GM12878 (cell line): ENCODE results near the gene ASMTL. TPM values are rescaled to one million over a fixed set of nuclear protein-coding genes. Genes with fewer than 3 reads are reported as not detected.

Source experiments
- ATF7 ChIP-seq: fragments of 450-650 bp; IDR thresholded peaks from 2 replicates; pipeline ENCODE4 v1.6.1; 2016; ENCODE audit warnings: low read depth, mild to moderate bottlenecking
- CEBPZ ChIP-seq: fragments of 150-350 bp; IDR thresholded peaks from 2 replicates; pipeline ENCODE4 v1.6.1; 2016; ENCODE audit warnings: low read depth, low read length
- CREM ChIP-seq: IDR thresholded peaks from 2 replicates; pipeline ENCODE4 v1.6.1; 2014; ENCODE audit warnings: antibody characterized with exemption, low read depth
- FOXK2 ChIP-seq: fragments of 450-650 bp; IDR thresholded peaks from 2 replicates; pipeline ENCODE4 v1.6.1; 2017; ENCODE audit warnings: mild to moderate bottlenecking, moderate library complexity
- GABPA ChIP-seq: IDR thresholded peaks from 2 replicates; pipeline ENCODE4 v1.6.1; 2014; ENCODE audit warnings: antibody characterized with exemption, low read depth, mild to moderate bottlenecking, inconsistent platforms
- HDGF ChIP-seq: fragments of 450-650 bp; IDR thresholded peaks from 2 replicates; pipeline ENCODE4 v1.6.1; 2016; ENCODE audit warnings: antibody characterized with exemption
- KLF5 ChIP-seq: fragments of 450-650 bp; IDR thresholded peaks from 2 replicates; pipeline ENCODE4 v1.6.1; 2014; ENCODE audit warnings: mild to moderate bottlenecking; ENCODE audit not compliant: partially characterized antibody
- MTA3 ChIP-seq: IDR thresholded peaks from 2 replicates; pipeline ENCODE4 v1.6.1; 2012; ENCODE audit warnings: low read length, inconsistent platforms, borderline replicate concordance
- MXI1 ChIP-seq: fragments of 150-350 bp; IDR thresholded peaks from 2 replicates; pipeline ENCODE4 v1.6.1; 2011; ENCODE audit warnings: low read depth, mild to moderate bottlenecking, inconsistent platforms, low read length, improper control_type of control experiment
- NFYA ChIP-seq: IDR thresholded peaks from 2 replicates; pipeline ENCODE4 v1.6.1; 2011; ENCODE audit warnings: low read depth, mild to moderate bottlenecking, low read length, improper control_type of control experiment, borderline replicate concordance
- POU2F2 ChIP-seq: IDR thresholded peaks from 3 replicates; pipeline ENCODE4 v1.6.1; 2011; ENCODE audit warnings: low read depth, mild to moderate bottlenecking, low read length, borderline replicate concordance
- RAD21 ChIP-seq: IDR thresholded peaks from 2 replicates; pipeline ENCODE4 v1.6.1; 2011; ENCODE audit warnings: mild to moderate bottlenecking, low read depth, low read length, moderate library complexity; ENCODE audit not compliant: insufficient read depth
- RB1 ChIP-seq: fragments of 450-650 bp; formaldehyde crosslinking; IDR thresholded peaks from 2 replicates; pipeline ENCODE4 v1.6.1; 2017; ENCODE audit warnings: mild to moderate bottlenecking, borderline replicate concordance
- RELA ChIP-seq: fragments of 450-650 bp; IDR thresholded peaks from 2 replicates; pipeline ENCODE4 v1.8.0; 2014; ENCODE audit warnings: borderline replicate concordance; ENCODE audit not compliant: partially characterized antibody
- SIX5 ChIP-seq: IDR thresholded peaks from 2 replicates; pipeline ENCODE4 v1.6.1; 2011; ENCODE audit warnings: mild to moderate bottlenecking, low read depth, low read length, moderate library complexity; ENCODE audit not compliant: severe bottlenecking
- SMAD1 ChIP-seq: fragments of 450-650 bp; IDR thresholded peaks from 2 replicates; pipeline ENCODE4 v1.6.1; 2018; ENCODE audit warnings: mild to moderate bottlenecking, low read depth; ENCODE audit not compliant: partially characterized antibody
- SMAD5 ChIP-seq: IDR thresholded peaks from 2 replicates; pipeline ENCODE4 v1.6.1; 2016; ENCODE audit warnings: antibody characterized with exemption, low read depth
- SP1 ChIP-seq: IDR thresholded peaks from one replicate; pipeline ENCODE4 v1.6.1; 2011; ENCODE audit warnings: low read depth, low read length
- TARDBP ChIP-seq: IDR thresholded peaks from 2 replicates; pipeline ENCODE4 v1.6.1; 2016; ENCODE audit warnings: borderline replicate concordance
- TBL1XR1 ChIP-seq: IDR thresholded peaks from 2 replicates; pipeline ENCODE4 v1.6.1; 2012; ENCODE audit warnings: low read depth, low read length, improper control_type of control experiment
- TCF12 ChIP-seq: IDR thresholded peaks from 2 replicates; pipeline ENCODE4 v1.6.1; 2011; ENCODE audit warnings: low read depth, mild to moderate bottlenecking, low read length
- ZNF207 ChIP-seq: fragments of 450-650 bp; IDR thresholded peaks from 2 replicates; pipeline ENCODE4 v1.6.1; 2014; ENCODE audit warnings: antibody characterized with exemption, mild to moderate bottlenecking, borderline replicate concordance
- polyA plus RNA-seq, 11 experiments: library from polyadenylated mRNA; depleted of rRNA in 4 of 11; unstranded in 6 of 11; stranded (reverse) in 5 of 11; fragments of >200 nt; fragmentation: Nextera tagmentation in 4 of 11; fragmentation: Illumina TruSeq in 1 of 11; extraction: Ambion mirVana in 4 of 11; extraction: Trizol in 1 of 11; gene quantifications; 1 replicate in 1 of 11; 2 replicates in 10 of 11; pipeline versions ENCODE4 v1.2.1 to v1.2.3, GENCODE V29; 2011 to 2016; ENCODE audit warnings: inconsistent platforms in 2 of 11, missing spikeins in 2 of 11, low read depth in 1 of 11
- total RNA-seq, 4 experiments: library from RNA; depleted of rRNA in 3 of 4; stranded (reverse); fragments of >200 nt in 3 of 4; fragmentation: Illumina TruSeq in 1 of 4; extraction: Trizol in 1 of 4; gene quantifications; 2 replicates each; pipeline versions ENCODE4 v1.2.1 to v1.2.3, GENCODE V29; 2013 to 2021
- TF ChIP-seq, protein P1 (sequence below): fragments of 450-650 bp; IDR thresholded peaks from 2 replicates; pipeline ENCODE4 v1.6.1; 2017; ENCODE audit warnings: mild to moderate bottlenecking, moderate library complexity

Gene ASMTL
- total and polyA plus RNA-seq, 10 of the 15 experiments (the other 5 are each of a cell fraction or from before 2014, with no cell fraction given), result 1.6 to 51.9 (median 32.1) TPM

- peak; percentile 73 for TF ChIP-seq RELA
- TF ChIP-seq TCF12, result peak; percentile 86
- TF ChIP-seq MXI1, result peak; percentile 47; the same call in 1 of the 2 replicates
- TF ChIP-seq ZNF207, result no peak
- no peak for TF ChIP-seq SIX5
- TF ChIP-seq, protein P1, sequence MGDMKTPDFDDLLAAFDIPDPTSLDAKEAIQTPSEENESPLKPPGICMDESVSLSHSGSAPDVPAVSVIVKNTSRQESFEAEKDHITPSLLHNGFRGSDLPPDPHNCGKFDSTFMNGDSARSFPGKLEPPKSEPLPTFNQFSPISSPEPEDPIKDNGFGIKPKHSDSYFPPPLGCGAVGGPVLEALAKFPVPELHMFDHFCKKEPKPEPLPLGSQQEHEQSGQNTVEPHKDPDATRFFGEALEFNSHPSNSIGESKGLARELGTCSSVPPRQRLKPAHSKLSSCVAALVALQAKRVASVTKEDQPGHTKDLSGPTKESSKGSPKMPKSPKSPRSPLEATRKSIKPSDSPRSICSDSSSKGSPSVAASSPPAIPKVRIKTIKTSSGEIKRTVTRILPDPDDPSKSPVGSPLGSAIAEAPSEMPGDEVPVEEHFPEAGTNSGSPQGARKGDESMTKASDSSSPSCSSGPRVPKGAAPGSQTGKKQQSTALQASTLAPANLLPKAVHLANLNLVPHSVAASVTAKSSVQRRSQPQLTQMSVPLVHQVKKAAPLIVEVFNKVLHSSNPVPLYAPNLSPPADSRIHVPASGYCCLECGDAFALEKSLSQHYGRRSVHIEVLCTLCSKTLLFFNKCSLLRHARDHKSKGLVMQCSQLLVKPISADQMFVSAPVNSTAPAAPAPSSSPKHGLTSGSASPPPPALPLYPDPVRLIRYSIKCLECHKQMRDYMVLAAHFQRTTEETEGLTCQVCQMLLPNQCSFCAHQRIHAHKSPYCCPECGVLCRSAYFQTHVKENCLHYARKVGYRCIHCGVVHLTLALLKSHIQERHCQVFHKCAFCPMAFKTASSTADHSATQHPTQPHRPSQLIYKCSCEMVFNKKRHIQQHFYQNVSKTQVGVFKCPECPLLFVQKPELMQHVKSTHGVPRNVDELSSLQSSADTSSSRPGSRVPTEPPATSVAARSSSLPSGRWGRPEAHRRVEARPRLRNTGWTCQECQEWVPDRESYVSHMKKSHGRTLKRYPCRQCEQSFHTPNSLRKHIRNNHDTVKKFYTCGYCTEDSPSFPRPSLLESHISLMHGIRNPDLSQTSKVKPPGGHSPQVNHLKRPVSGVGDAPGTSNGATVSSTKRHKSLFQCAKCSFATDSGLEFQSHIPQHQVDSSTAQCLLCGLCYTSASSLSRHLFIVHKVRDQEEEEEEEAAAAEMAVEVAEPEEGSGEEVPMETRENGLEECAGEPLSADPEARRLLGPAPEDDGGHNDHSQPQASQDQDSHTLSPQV, result peak; percentile 59; the same call in 1 of the 2 replicates
- TF ChIP-seq NFYA, result no peak
- no peak for TF ChIP-seq GABPA
- peak; percentile 65; the same call in 1 of the 3 replicates for TF ChIP-seq POU2F2
- TF ChIP-seq HDGF, result no peak
- no peak for TF ChIP-seq CEBPZ
- no peak for TF ChIP-seq SMAD5
- TF ChIP-seq SP1, result peak; percentile 50
- TF ChIP-seq TARDBP, result no peak
- no peak for TF ChIP-seq ATF7
- peak; percentile 70; the same call in 1 of the 2 replicates for TF ChIP-seq TBL1XR1
- peak; percentile 95 for TF ChIP-seq RAD21
- no peak for TF ChIP-seq FOXK2
- no peak for TF ChIP-seq CREM
- no peak for TF ChIP-seq MTA3
- TF ChIP-seq RB1, result peak; percentile 76; the same call in 1 of the 2 replicates
- no peak for TF ChIP-seq SMAD1
- peak; percentile 46 for TF ChIP-seq KLF5
Observed at GRCh38 chrX:1453951-1454785, 1.5 kb upstream of the ASMTL start (continued).
